GM21737 (cell line): Measurements from ENCODE around the gene HSPBAP1.
"Not testable (repeated sequence)": the region's sequence is repeated elsewhere in the genome, so short reads cannot be mapped to it uniquely, and the experiment has no call there.

Experiments
- ATAC-seq: cut with Tn5 transposase; IDR thresholded peaks from one replicate; pipeline ENCODE4 v1.9.1; 2021; ENCODE audit warnings: mild to moderate bottlenecking, moderate library complexity; ENCODE audit not compliant: unreplicated experiment

The HSPBAP1 gene

GRCh38 chr3:122785231-122785630 lies 8.4 kb downstream of the HSPBAP1 start:
- ATAC-seq: no peak

- no peak for ATAC-seq
Measured at GRCh38 chr3:122784436-122784835, 9.2 kb downstream of the HSPBAP1 start.

GRCh38 chr3:122782804-122783203 lies 10.8 kb downstream of the HSPBAP1 start:
- no peak for ATAC-seq

- ATAC-seq: no peak
Measured at GRCh38 chr3:122777563-122777962, 16.1 kb downstream of the HSPBAP1 start.

GRCh38 chr3:122776675-122777468 lies 16.8 kb downstream of the HSPBAP1 start:
- no peak for ATAC-seq

- ATAC-seq: no peak
Measured at GRCh38 chr3:122774564-122774963, 19.1 kb downstream of the HSPBAP1 start.

GRCh38 chr3:122773944-122774509 lies 19.6 kb downstream of the HSPBAP1 start:
- no peak for ATAC-seq

GRCh38 chr3:122772827-122773226 lies 20.8 kb downstream of the HSPBAP1 start:
- ATAC-seq: no peak

- no peak for ATAC-seq
Measured at GRCh38 chr3:122770521-122771202, 23.0 kb downstream of the HSPBAP1 start.

GRCh38 chr3:122767540-122768372 lies 25.9 kb downstream of the HSPBAP1 start:
- no peak for ATAC-seq

GRCh38 chr3:122766430-122766829 lies 27.2 kb downstream of the HSPBAP1 start:
- ATAC-seq: no peak

- no peak for ATAC-seq
Measured at GRCh38 chr3:122760453-122761271, 33.0 kb downstream of the HSPBAP1 start.

GRCh38 chr3:122758877-122759560 lies 34.6 kb downstream of the HSPBAP1 start:
- no peak for ATAC-seq

GRCh38 chr3:122755491-122755890 lies 38.1 kb downstream of the HSPBAP1 start:
- no peak for ATAC-seq

GRCh38 chr3:122754929-122755328 lies 38.7 kb downstream of the HSPBAP1 start:
- ATAC-seq: no peak

GRCh38 chr3:122748347-122748746 lies 45.3 kb downstream of the HSPBAP1 start:
- ATAC-seq: no peak

- not testable (repeated sequence) for ATAC-seq
Measured at GRCh38 chr3:122747295-122747694, 46.3 kb downstream of the HSPBAP1 start.

- no peak for ATAC-seq
Measured at GRCh38 chr3:122745369-122746021, 48.1 kb downstream of the HSPBAP1 start.

GRCh38 chr3:122743581-122744120 lies 50.0 kb downstream of the HSPBAP1 start:
- no peak for ATAC-seq
